ENCODE results near the gene RAI1. TPM values are rescaled to one million over a fixed set of nuclear protein-coding genes. Genes with fewer than 3 reads are reported as not detected.
A peak's percentile ranks its signal among the peaks of the same experiment; 100 is the strongest.

RAI1 gene
- total and polyA plus RNA-seq, 10 of the 15 experiments (the other 5 are each of a cell fraction or from before 2014, with no cell fraction given), result 0.66 to 37.7 (median 6.0) TPM

GRCh38 chr17:17663160-17664063 is 17.8 kb upstream of the RAI1 start:
- peak; percentile 95 for ATAC-seq
- ChIA-PET SMC1A (ENCODE audit: uncharacterized antibody, unreplicated experiment) (interaction anchor here (1.1 to 1.8 kb wide), 4 partner anchors 9 to 372 kb away, joined by 3 to 7 read pairs (median 5); no protein-coding TSS in a partner anchor), POLR2A (interaction anchor here (1.1 to 1.5 kb wide), 2 partner anchors 9 to 11 kb away, joined by 5 to 6 read pairs; no protein-coding TSS in a partner anchor), RAD21 (ENCODE audit: unreplicated experiment) (interaction anchor here (0.9 to 1.8 kb wide), 3 partner anchors 16 to 256 kb away, joined by 3 to 7 read pairs (median 5); no protein-coding TSS in a partner anchor), CTCF (interaction anchor here (0.6 to 2.2 kb wide), 6 partner anchors 10 to 484 kb away, joined by 3 to 11 read pairs (median 4); no protein-coding TSS in a partner anchor)
- H3K27ac ChIP-seq (ENCODE audit: control insufficient read depth, insufficient read depth), result peak overlapping the region; percentile 35
- H3K4me2 ChIP-seq (ENCODE audit: control insufficient read depth, insufficient read depth), result peak overlapping the region; percentile 57
- peak overlapping the region; percentile 65 for H2AFZ ChIP-seq (ENCODE audit: control insufficient read depth, low read depth, low read length)
- H4K20me1 ChIP-seq (ENCODE audit: control insufficient read depth, insufficient read depth), result no peaks in the 10 kb centered on the region
- peaks cover 28% of the 10 kb centered on the region for H3K4me1 ChIP-seq (ENCODE audit: control insufficient read depth, insufficient read depth, low read length)
- in situ Hi-C loops (cut with MboI), result no loop called here
- intact Hi-C loops (cut with micrococcal nuclease; ENCODE audit: unreplicated experiment), result no loop called here
- no peak overlapping the region for H3K9ac ChIP-seq (ENCODE audit: control insufficient read depth, insufficient read depth, low read length)
- no peaks in the 10 kb centered on the region for H3K79me2 ChIP-seq (ENCODE audit: control insufficient read depth, insufficient read depth, low read length)
- H3K4me3 ChIP-seq, result peak overlapping the region; percentile 18; the same call in 1 of the 2 replicates
- FAIRE-seq, result peak; percentile 96
- DNase-seq (ENCODE audit: low read depth, low spot score), result peak; percentile 70
- BruUV-seq (replicated peaks), result no TSS peak
- WGBS (ENCODE audit: insufficient coverage, insufficient replicate concordance, low lambda C conversion rate, missing lambda C conversion rate), result under 1% methylated on average over 19 of the region's 19 CpGs
- peaks cover 3% of the 10 kb centered on the region; the same call in 1 of the 3 replicates for H3K9me3 ChIP-seq (replicated peaks; ENCODE audit: control insufficient read depth, insufficient read depth, low read length)
- no peaks in the 10 kb centered on the region for H3K36me3 ChIP-seq (ENCODE audit: control insufficient read depth in 2 of 2, insufficient read depth in 2 of 2, low read length in 1 of 2)
- H3K27me3 ChIP-seq (replicated peaks in 1 of 2; ENCODE audit: control insufficient read depth in 2 of 2, insufficient read depth in 2 of 2, low read length in 1 of 2), result no peaks in the 10 kb centered on the region; a peak in 1 of 4 replicates
- TF ChIP-seq ZZZ3 (IDR thresholded peaks at IDR 0.05; ENCODE audit: control insufficient read depth, insufficient read length, low read depth) (no peak), JUNB (IDR thresholded peaks at IDR 0.05) (peak; percentile 45; the same call in 1 of the 2 replicates), TBL1XR1 (IDR thresholded peaks at IDR 0.05; ENCODE audit: low read depth, low read length) (0 out of 2 replicates have a peak, but pooled peaks have one; percentile 39), BMI1 (IDR thresholded peaks at IDR 0.05; ENCODE audit: borderline replicate concordance) (peak; percentile 96), LARP7 (IDR thresholded peaks at IDR 0.05) (peak; percentile 18; the same call in 1 of the 2 replicates), ZNF384 (IDR thresholded peaks at IDR 0.05; ENCODE audit: borderline replicate concordance, low read depth, low read length) (no peak), MYB (IDR thresholded peaks at IDR 0.05; ENCODE audit: borderline replicate concordance, low read depth, low read length) (no peak), CREM (IDR thresholded peaks at IDR 0.05; ENCODE audit: low read depth) (peak; percentile 43; the same call in 1 of the 2 replicates), NFXL1 (IDR thresholded peaks at IDR 0.05; ENCODE audit: borderline replicate concordance) (no peak), MEF2A (IDR thresholded peaks at IDR 0.05; ENCODE audit: insufficient read depth, low read depth, low read length) (no peak), MTA3 (IDR thresholded peaks at IDR 0.05; ENCODE audit: borderline replicate concordance, low read length) (no peak), DPF2 (IDR thresholded peaks at IDR 0.05) (peak; percentile 80; the same call in 1 of the 2 replicates), SMARCA5 (IDR thresholded peaks at IDR 0.05) (peak; percentile 83), MTA2 (IDR thresholded peaks at IDR 0.05; ENCODE audit: low read depth) (0 out of 2 replicates have a peak, but pooled peaks have one; percentile 31), YY1 (IDR thresholded peaks at IDR 0.05; ENCODE audit: low read depth, low read length) (no peak), ETV6 (conservative IDR thresholded peaks at IDR 0.05 in 1 of 2, IDR thresholded peaks at IDR 0.05 in 1 of 2; ENCODE audit: borderline replicate concordance in 1 of 2, low read depth in 1 of 2) (no peak), RELA (IDR thresholded peaks at IDR 0.05; ENCODE audit: borderline replicate concordance, partially characterized antibody) (peak; percentile 6), NFIC (IDR thresholded peaks at IDR 0.05; ENCODE audit: low read depth, low read length) (no peak), KLF5 (IDR thresholded peaks at IDR 0.05; ENCODE audit: partially characterized antibody) (no peak), RELB (IDR thresholded peaks at IDR 0.05; ENCODE audit: low read depth) (no peak), PKNOX1 (IDR thresholded peaks at IDR 0.05) (peak; percentile 99), SPI1 (IDR thresholded peaks at IDR 0.05; ENCODE audit: borderline replicate concordance, insufficient read depth, low read depth, low read length) (no peak)
